Lung (tissue), 12 donors: ENCODE data around the gene AUTS2. TPM values are rescaled to one million over a fixed set of nuclear protein-coding genes. Genes with fewer than 3 reads are reported as not detected.
A peak's percentile ranks its signal among the peaks of the same experiment; 100 is the strongest.

Experiments
- ATAC-seq: fragments of 200-7000 bp; cut with Tn5 transposase; one replicate; pipeline ENCODE4 v1.9.1; 2020; ENCODE audit warnings: moderate number of reproducible peaks; ENCODE audit not compliant: insufficient read depth, low FRiP score
- DNase-seq, 3 donors: peaks; one replicate each; pipeline ENCODE4 v3.0.0-alpha.2; 2013 to 2017
- H3K27ac ChIP-seq, 2 donors: one replicate each; pipeline ENCODE4 v1.5.1; 2013; ENCODE audit warnings: mild to moderate bottlenecking in 2 of 2, moderate library complexity in 2 of 2, control low read depth in 1 of 2, inconsistent platforms in 1 of 2, low read depth in 1 of 2, low read length in 1 of 2
- H3K27me3 ChIP-seq, 3 donors: one replicate each; pipeline ENCODE4 v1.5.1; 2013; ENCODE audit warnings: low read length in 2 of 3; ENCODE audit not compliant: control insufficient read depth in 3 of 3, insufficient read depth in 3 of 3
- H3K36me3 ChIP-seq, 4 donors: one replicate each; pipeline ENCODE4 v1.5.1; 2013; ENCODE audit warnings: low read length in 4 of 4, mild to moderate bottlenecking in 1 of 4, moderate library complexity in 1 of 4; ENCODE audit not compliant: control insufficient read depth in 4 of 4, insufficient read depth in 4 of 4
- H3K4me1 ChIP-seq, 5 donors: one replicate each; pipeline ENCODE4 v1.5.1; 2013; ENCODE audit warnings: low read length in 5 of 5, mild to moderate bottlenecking in 2 of 5, moderate library complexity in 1 of 5; ENCODE audit not compliant: control insufficient read depth in 5 of 5, insufficient read depth in 5 of 5
- H3K4me3 ChIP-seq: one replicate; pipeline ENCODE4 v1.5.1; 2013; ENCODE audit warnings: mild to moderate bottlenecking, control low read depth, moderate library complexity
- H3K9ac ChIP-seq, 2 donors: one replicate each; pipeline ENCODE4 v1.5.1; 2013; ENCODE audit warnings: low read length in 2 of 2, control low read depth in 1 of 2; ENCODE audit not compliant: insufficient read depth in 1 of 2
- H3K9me3 ChIP-seq, 4 donors: one replicate each; pipeline ENCODE4 v1.5.1; 2013; ENCODE audit warnings: low read length in 3 of 4, mild to moderate bottlenecking in 1 of 4, moderate library complexity in 1 of 4; ENCODE audit not compliant: control insufficient read depth in 4 of 4, insufficient read depth in 3 of 4
- CTCF ChIP-seq: IDR thresholded peaks from 2 replicates; pipeline ENCODE4 v1.5.1; 2012; ENCODE audit warnings: mild to moderate bottlenecking; ENCODE audit errors: control extremely low read depth, extremely low read depth
- WGBS, 2 donors: extraction: QIAGEN DNeasy Blood & Tissue Kit; methylation state at CpG; one replicate each; pipeline ENCODE4 v1.1.7; 2013; 5-methylcytosine and 5-hydroxymethylcytosine counted together
- polyA plus RNA-seq, 2 donors: library from polyadenylated mRNA; stranded (reverse); fragments of 200-250 nt; gene quantifications; one replicate each; pipeline ENCODE4 v1.2.1, GENCODE V29; 2013
- total RNA-seq, 2 donors: library from RNA; depleted of rRNA in 1 of 2; stranded (reverse); fragments of >200 nt in 1 of 2; gene quantifications; one replicate each; pipeline ENCODE4 v1.2.1, GENCODE V29; 2014 to 2021
- donor health status: control.
- donor health status: control.
- donor health status: Bipolar disorder and iron deficiency.
- donor health status: healthy.
- donor health status: DM: yes; HTN: yes; CAD: no.

The AUTS2 gene
- total and polyA plus RNA-seq, 4 donors, result 11.8 to 115 (median 40.6) TPM

- WGBS, 2 donors, result 89% methylated on average over 3 of the region's 3 CpGs
- Histone ChIP-seq H3K27me3 (no peaks in the 10 kb centered on the region), H3K36me3 (no peaks in the 10 kb centered on the region), H3K9ac (no peak overlapping the region), H3K4me3 (no peak overlapping the region), H3K9me3 (no peaks in the 10 kb centered on the region), H3K27ac (no peak overlapping the region), H3K4me1 (peaks cover 0 to 7% (median 0%) of the 10 kb centered on the region in 5 donors)
- DNase-seq, result no peak
- ATAC-seq, result no peak
- TF ChIP-seq CTCF, result no peak
Observed at GRCh38 chr7:70589590-70589989, 991.3 kb downstream of the AUTS2 start.

- Histone ChIP-seq H3K4me3 (no peak overlapping the region), H3K36me3 (no peaks in the 10 kb centered on the region), H3K27me3 (peaks cover 0 to 5% (median 4%) of the 10 kb centered on the region in 3 donors), H3K4me1 (peaks cover 0 to 7% (median 0%) of the 10 kb centered on the region in 5 donors), H3K9ac (peak overlapping the region in 1 of 2 donors; percentile 20), H3K27ac (no peak overlapping the region), H3K9me3 (no peaks in the 10 kb centered on the region)
- WGBS, 2 donors, result 87 to 89% methylated on average over 11 of the region's 11 CpGs
- peak in 2 of 3 donors; percentile 41 to 49 for DNase-seq
- no peak for ATAC-seq
- TF ChIP-seq CTCF, result no peak
Observed at GRCh38 chr7:70590126-70590854, 992.0 kb downstream of the AUTS2 start.

GRCh38 chr7:70591643-70592042 lies 993.4 kb downstream of the AUTS2 start:
- Histone ChIP-seq H3K4me3 (no peak overlapping the region), H3K27ac (no peak overlapping the region), H3K9me3 (no peaks in the 10 kb centered on the region), H3K27me3 (peaks cover 0 to 15% (median 12%) of the 10 kb centered on the region in 3 donors), H3K36me3 (no peaks in the 10 kb centered on the region), H3K9ac (no peak overlapping the region), H3K4me1 (peaks cover 0 to 7% (median 6%) of the 10 kb centered on the region in 5 donors)
- DNase-seq (no peak), ATAC-seq (no peak)
- 93 to 98% methylated on average over 8 of the region's 8 CpGs for WGBS, 2 donors
- TF ChIP-seq CTCF, result no peak

GRCh38 chr7:70592171-70592570 lies 993.9 kb downstream of the AUTS2 start:
- Histone ChIP-seq H3K27me3 (peaks cover 0 to 20% (median 15%) of the 10 kb centered on the region in 3 donors), H3K4me1 (peaks cover 0 to 10% (median 7%) of the 10 kb centered on the region in 5 donors), H3K36me3 (no peaks in the 10 kb centered on the region), H3K9me3 (no peaks in the 10 kb centered on the region), H3K4me3 (no peak overlapping the region), H3K9ac (no peak overlapping the region), H3K27ac (no peak overlapping the region)
- 88 to 91% methylated on average over 4 of the region's 4 CpGs for WGBS, 2 donors
- no peak for TF ChIP-seq CTCF
- DNase-seq (no peak), ATAC-seq (no peak)
